Esophagus muscularis mucosa (tissue), 4 donors: ENCODE data around the gene KRTAP4-6.
"Not testable (repeated sequence)": the region's sequence is repeated elsewhere in the genome, so short reads cannot be mapped to it uniquely, and the experiment has no call there.

Experiments used
- CTCF ChIP-seq, 3 experiments: fragments of 200-600 bp in 2 of 3; fragments of 450-650 bp in 1 of 3; sonication (generic) in 2 of 3; IDR thresholded peaks; one replicate each; pipeline ENCODE4 v1.5.1; 2017 to 2019; ENCODE audit warnings: antibody characterized with exemption in 3 of 3, mild to moderate bottlenecking in 2 of 3, moderate library complexity in 1 of 3
- EP300 ChIP-seq: sonication (generic); formaldehyde crosslinking; IDR thresholded peaks from one replicate; pipeline ENCODE4 v1.6.1; 2017; ENCODE audit warnings: antibody characterized with exemption
- POLR2AphosphoS5 ChIP-seq, 2 donors: sonication (generic); formaldehyde crosslinking; IDR thresholded peaks; one replicate each; pipeline ENCODE4 v1.6.1; 2017; ENCODE audit warnings: antibody characterized with exemption in 2 of 2

DNA sequence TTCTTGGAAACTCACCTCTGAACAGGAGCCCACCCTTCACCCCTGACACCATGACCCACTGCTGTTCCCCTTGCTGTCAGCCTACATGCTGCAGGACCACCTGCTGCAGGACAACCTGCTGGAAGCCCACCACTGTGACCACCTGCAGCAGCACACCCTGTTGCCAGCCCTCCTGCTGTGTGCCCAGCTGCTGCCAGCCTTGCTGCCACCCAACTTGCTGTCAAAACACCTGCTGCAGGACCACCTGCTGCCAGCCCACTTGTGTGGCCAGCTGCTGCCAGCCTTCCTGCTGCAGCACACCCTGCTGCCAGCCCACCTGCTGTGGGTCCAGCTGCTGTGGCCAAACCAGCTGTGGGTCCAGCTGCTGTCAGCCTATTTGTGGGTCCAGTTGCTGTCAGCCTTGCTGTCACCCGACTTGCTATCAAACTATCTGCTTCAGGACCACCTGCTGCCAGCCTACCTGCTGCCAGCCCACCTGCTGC is 49.5 kb upstream of the KRTAP4-6 start, which contains the start of gene KRTAP9-1:
- not testable (repeated sequence) for TF ChIP-seq CTCF (IDR thresholded peaks at IDR 0.05); POLR2AphosphoS5 (IDR thresholded peaks at IDR 0.05); EP300
